ENCODE measurements around the gene CGREF1.

- TF ChIP-seq CTCF (IDR thresholded peaks at IDR 0.05) (no peak), POLR2A (IDR thresholded peaks at IDR 0.05) (no peak)
Observed at GRCh38 chr2:27152102-27152795, 33.3 kb upstream of the CGREF1 start.

Data from esophagus squamous epithelium (tissue), 4 donors.